Gastrocnemius medialis (tissue), 4 donors: Measurements from ENCODE around the gene PAM16. TPM values are rescaled to one million over a fixed set of nuclear protein-coding genes. Genes with fewer than 3 reads are reported as not detected.
A peak's percentile ranks its signal among the peaks of the same experiment; 100 is the strongest.

Experiments used
- ATAC-seq, 2 donors: fragments of 150-250 bp; one replicate each; pipeline ENCODE4 v1.9.1; 2016
- DNase-seq, 2 donors: peaks; one replicate each; pipeline ENCODE4 v3.0.0-alpha.2; 2019
- H3K27ac ChIP-seq, 4 donors: fragments of 200-600 bp; sonication (generic); 1 replicate in 1 of 4; 2 replicates in 3 of 4; pipeline ENCODE4 v1.5.1; 2016 to 2018; ENCODE audit warnings: mild to moderate bottlenecking in 2 of 4, moderate library complexity in 1 of 4
- H3K27me3 ChIP-seq, 3 donors: fragments of 200-600 bp; sonication (generic) in 2 of 3; 1 replicate in 1 of 3; 2 replicates in 2 of 3; pipeline versions ENCODE4 v1.5.1 to v1.6.0; 2016 to 2019; ENCODE audit warnings: mild to moderate bottlenecking in 1 of 3, moderate library complexity in 1 of 3
- H3K36me3 ChIP-seq, 2 donors: fragments of 200-600 bp; sonication (generic) in 1 of 2; one replicate each; pipeline ENCODE4 v1.5.1; 2017 to 2018
- H3K4me1 ChIP-seq, 2 donors: fragments of 200-600 bp; sonication (generic) in 1 of 2; one replicate each; pipeline ENCODE4 v1.5.1; 2016 to 2017; ENCODE audit warnings: mild to moderate bottlenecking in 2 of 2
- H3K4me3 ChIP-seq, 4 donors: fragments of 200-600 bp; sonication (generic) in 3 of 4; 1 replicate in 1 of 4; 2 replicates in 3 of 4; pipeline ENCODE4 v1.5.1; 2016 to 2019; ENCODE audit warnings: mild to moderate bottlenecking in 2 of 4
- H3K9me3 ChIP-seq, 3 donors: fragments of 200-600 bp; sonication (generic) in 2 of 3; 1 replicate in 1 of 3; 2 replicates in 2 of 3; pipeline ENCODE4 v1.5.1; 2016 to 2019
- POLR2A ChIP-seq, 2 donors: fragments of 450-650 bp; IDR thresholded peaks; one replicate each; pipeline ENCODE4 v1.6.1; 2017; ENCODE audit warnings: antibody characterized with exemption in 2 of 2, mild to moderate bottlenecking in 2 of 2, moderate library complexity in 2 of 2
- in situ Hi-C, 4 donors: fragments of 200-750 bp; cut with MboI; loops; one replicate each; pipeline versions ENCODE4 v1.15.0 to v1.8.0; 2017; ENCODE audit warnings: low sequenced_read_pairs in 4 of 4
- intact Hi-C: fragments of 100-400 bp; cut with DNase I; formaldehyde crosslinking; loops from one replicate; pipeline ENCODE4 v1.15.1; 2023; ENCODE audit warnings: low total_unique reads
- total RNA-seq, 4 donors: library from RNA; depleted of rRNA; stranded (reverse); fragments of >200 nt; gene quantifications; one replicate each; pipeline versions ENCODE4 v1.1.0 to v1.2.3, GENCODE V29; 2016
- TF ChIP-seq, protein P1 (sequence below), 5 experiments: fragments of 450-650 bp in 3 of 5; fragments of 200-600 bp in 2 of 5; sonication (generic) in 2 of 5; IDR thresholded peaks in 4 of 5; conservative IDR thresholded peaks in 1 of 5; 1 replicate in 4 of 5; 2 replicates in 1 of 5; pipeline ENCODE4 v1.5.1; 2016 to 2019; ENCODE audit warnings: antibody characterized with exemption in 5 of 5, mild to moderate bottlenecking in 3 of 5, moderate library complexity in 3 of 5

Gene PAM16
- total RNA-seq, 4 donors from 2014 or later, result 112 to 174 (median 132) TPM

DNA sequence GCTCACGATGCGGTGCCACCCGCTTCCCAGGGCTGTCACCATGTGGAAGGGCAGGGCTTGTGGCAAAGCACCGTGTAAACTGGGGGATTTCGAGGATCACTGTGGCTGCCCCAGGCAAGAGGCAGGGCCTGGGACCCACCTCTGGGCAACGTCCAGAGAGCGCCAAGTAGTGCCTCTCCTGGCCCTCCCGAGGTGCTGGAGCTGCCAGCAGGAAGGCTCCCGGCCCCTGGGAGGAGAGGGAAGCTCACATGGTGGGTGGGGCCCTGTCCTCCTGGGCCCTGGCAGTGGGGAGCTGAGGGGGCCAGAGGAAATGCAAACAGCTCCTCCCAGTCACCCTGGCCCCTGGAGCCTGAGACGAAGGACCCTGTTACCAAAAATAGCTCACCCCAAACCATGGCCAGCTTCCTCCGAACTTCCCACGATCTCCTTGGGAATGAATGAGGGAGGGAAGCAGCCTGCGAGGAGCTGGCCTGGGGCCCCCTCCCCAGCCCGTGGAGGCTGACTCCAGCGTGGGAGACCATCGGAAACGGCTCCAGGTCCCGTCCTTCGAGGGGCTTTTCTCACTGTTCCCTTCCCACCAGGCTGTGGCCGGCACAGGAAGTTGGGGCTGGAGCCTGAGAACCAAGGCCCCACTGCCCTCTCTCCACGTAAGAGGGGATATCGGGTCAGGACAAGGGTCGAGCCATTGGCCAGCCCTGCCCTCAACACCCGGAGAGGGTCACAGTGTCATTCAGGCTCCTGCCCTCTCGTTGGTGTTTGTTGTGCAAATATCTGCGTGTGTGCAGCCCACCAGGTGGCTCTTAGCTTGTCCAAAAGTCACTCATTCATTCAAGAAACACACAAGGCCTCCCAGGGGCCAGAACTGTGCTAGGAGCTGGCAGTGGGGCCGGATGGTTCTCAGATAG lies 38.2 kb upstream of the PAM16 start:
- H3K4me3 ChIP-seq, result no peak overlapping the region
- peaks cover 0 to 3% of the 10 kb centered on the region in 2 donors for H3K4me1 ChIP-seq
- no peaks in the 10 kb centered on the region for H3K36me3 ChIP-seq
- no peak for ATAC-seq
- peak overlapping the region; percentile 60 to 72 (median 64) for H3K27ac ChIP-seq
- in situ Hi-C loops, result no loop called here
- no peaks in the 10 kb centered on the region for H3K27me3 ChIP-seq
- TF ChIP-seq, protein P1, sequence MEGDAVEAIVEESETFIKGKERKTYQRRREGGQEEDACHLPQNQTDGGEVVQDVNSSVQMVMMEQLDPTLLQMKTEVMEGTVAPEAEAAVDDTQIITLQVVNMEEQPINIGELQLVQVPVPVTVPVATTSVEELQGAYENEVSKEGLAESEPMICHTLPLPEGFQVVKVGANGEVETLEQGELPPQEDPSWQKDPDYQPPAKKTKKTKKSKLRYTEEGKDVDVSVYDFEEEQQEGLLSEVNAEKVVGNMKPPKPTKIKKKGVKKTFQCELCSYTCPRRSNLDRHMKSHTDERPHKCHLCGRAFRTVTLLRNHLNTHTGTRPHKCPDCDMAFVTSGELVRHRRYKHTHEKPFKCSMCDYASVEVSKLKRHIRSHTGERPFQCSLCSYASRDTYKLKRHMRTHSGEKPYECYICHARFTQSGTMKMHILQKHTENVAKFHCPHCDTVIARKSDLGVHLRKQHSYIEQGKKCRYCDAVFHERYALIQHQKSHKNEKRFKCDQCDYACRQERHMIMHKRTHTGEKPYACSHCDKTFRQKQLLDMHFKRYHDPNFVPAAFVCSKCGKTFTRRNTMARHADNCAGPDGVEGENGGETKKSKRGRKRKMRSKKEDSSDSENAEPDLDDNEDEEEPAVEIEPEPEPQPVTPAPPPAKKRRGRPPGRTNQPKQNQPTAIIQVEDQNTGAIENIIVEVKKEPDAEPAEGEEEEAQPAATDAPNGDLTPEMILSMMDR (IDR thresholded peaks at IDR 0.05 in 4 of 5, conservative IDR thresholded peaks at IDR 0.05 in 1 of 5), result no peak
- TF ChIP-seq POLR2A (IDR thresholded peaks at IDR 0.05), result no peak
- no peak for DNase-seq
- no peaks in the 10 kb centered on the region for H3K9me3 ChIP-seq
- intact Hi-C loops, result no loop called here

GRCh38 chr16:4388271-4389021 lies 37.3 kb upstream of the PAM16 start:
- DNase-seq (no peak), ATAC-seq (no peak)
- Histone ChIP-seq H3K4me3 (no peak overlapping the region), H3K27ac (peak overlapping the region; percentile 62 to 79 (median 66)), H3K4me1 (peaks cover 0 to 3% of the 10 kb centered on the region in 2 donors), H3K27me3 (no peaks in the 10 kb centered on the region), H3K36me3 (no peaks in the 10 kb centered on the region), H3K9me3 (no peaks in the 10 kb centered on the region)
- in situ Hi-C loops, result no loop called here
- intact Hi-C loops, result no loop called here
- TF ChIP-seq POLR2A (IDR thresholded peaks at IDR 0.05), result no peak
- TF ChIP-seq, protein P1 (IDR thresholded peaks at IDR 0.05 in 4 of 5, conservative IDR thresholded peaks at IDR 0.05 in 1 of 5), result no peak

GRCh38 chr16:4387781-4388180 lies 36.7 kb upstream of the PAM16 start:
- H3K27me3 ChIP-seq, result no peaks in the 10 kb centered on the region
- intact Hi-C loops (no loop called here), in situ Hi-C loops (no loop called here)
- ATAC-seq (no peak), DNase-seq (no peak)
- no peaks in the 10 kb centered on the region for H3K36me3 ChIP-seq
- H3K4me3 ChIP-seq, result no peak overlapping the region
- H3K27ac ChIP-seq, result peak overlapping the region; percentile 51 to 79 (median 64)
- H3K4me1 ChIP-seq, result peaks cover 0 to 2% of the 10 kb centered on the region in 2 donors
- H3K9me3 ChIP-seq, result no peaks in the 10 kb centered on the region
- TF ChIP-seq, protein P1 (IDR thresholded peaks at IDR 0.05 in 4 of 5, conservative IDR thresholded peaks at IDR 0.05 in 1 of 5), result no peak

DNA sequence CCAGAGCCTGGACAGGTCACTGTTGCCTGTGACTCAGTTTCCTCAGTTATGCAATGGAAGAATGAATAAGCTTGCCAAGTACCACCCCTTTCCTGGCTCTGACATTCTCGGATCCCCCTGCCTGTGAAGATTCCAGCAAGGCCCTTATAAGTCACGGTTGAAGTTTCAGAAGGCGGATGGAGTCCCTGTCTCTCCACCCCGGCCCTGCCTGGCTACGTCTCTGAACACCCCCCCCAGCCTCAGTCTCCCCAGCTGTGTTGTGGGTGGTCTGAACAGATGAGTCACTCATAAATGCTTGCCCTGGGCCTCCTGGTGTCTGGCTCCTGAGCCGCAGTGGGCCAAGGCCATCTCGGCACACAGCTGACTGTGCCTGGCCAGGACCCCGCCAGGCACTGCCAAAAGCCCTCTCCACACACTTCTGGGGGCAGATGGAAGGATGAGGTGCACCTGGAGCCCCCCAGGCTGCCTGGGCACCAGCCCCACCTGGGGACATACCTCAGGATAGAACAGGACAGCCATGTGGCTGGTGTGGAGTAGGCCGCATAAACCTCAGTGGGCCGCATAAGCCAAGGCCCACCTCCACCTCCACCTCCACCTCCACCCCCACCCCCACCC lies 35.9 kb upstream of the PAM16 start:
- TF ChIP-seq POLR2A (IDR thresholded peaks at IDR 0.05), result no peak
- TF ChIP-seq, protein P1 (IDR thresholded peaks at IDR 0.05 in 4 of 5, conservative IDR thresholded peaks at IDR 0.05 in 1 of 5), result no peak
- intact Hi-C loops, result no loop called here
- Histone ChIP-seq H3K36me3 (no peaks in the 10 kb centered on the region), H3K4me1 (peaks cover 0 to 4% of the 10 kb centered on the region in 2 donors), H3K4me3 (no peak overlapping the region), H3K27me3 (no peaks in the 10 kb centered on the region), H3K27ac (peak overlapping the region in 2 of 4 donors; percentile 51 to 79), H3K9me3 (no peaks in the 10 kb centered on the region)
- DNase-seq, result no peak
- in situ Hi-C loops, result no loop called here
- ATAC-seq, result no peak
